Measurements from ENCODE around the gene RBM6. TPM values are rescaled to one million over a fixed set of nuclear protein-coding genes. Genes with fewer than 3 reads are reported as not detected.
A peak's percentile ranks its signal among the peaks of the same experiment; 100 is the strongest.

The RBM6 gene
- total and polyA plus RNA-seq, 4 donors: 47.0 to 271 (median 128) TPM

GRCh38 chr3:50125541-50126286 lies 185.8 kb downstream of the RBM6 start:
- ATAC-seq (ENCODE audit: low FRiP score) (no peak), DNase-seq (peak in 1 of 2 donors; percentile 60)
- Histone ChIP-seq H3K9me3 (ENCODE audit: control insufficient read depth, low read length) (no peaks in the 10 kb centered on the region), H3K27me3 (ENCODE audit: control insufficient read depth in 1 of 2, insufficient read depth in 2 of 2, low read length in 1 of 2) (no peaks in the 10 kb centered on the region), H3K36me3 (ENCODE audit: control insufficient read depth in 1 of 2, insufficient read depth in 2 of 2, low read length in 1 of 2) (no peaks in the 10 kb centered on the region), H3K4me3 (ENCODE audit: low read length in 2 of 2) (no peak overlapping the region), H3K27ac (ENCODE audit: low read depth in 1 of 2, low read length in 2 of 2) (no peak overlapping the region), H3K4me1 (ENCODE audit: control insufficient read depth in 1 of 2, insufficient read depth in 2 of 2, low read length in 2 of 2) (no peaks in the 10 kb centered on the region)
- WGBS, 2 donors: 60 to 61% methylated on average over 8 to 9 of the region's 9 CpGs
- intact Hi-C loops (cut with DNase I): loop anchor here in 1 of 2 donors (10.0 kb wide), 1 partner anchor 149 kb away; the partner anchor contains the start of gene LSMEM2

DNA sequence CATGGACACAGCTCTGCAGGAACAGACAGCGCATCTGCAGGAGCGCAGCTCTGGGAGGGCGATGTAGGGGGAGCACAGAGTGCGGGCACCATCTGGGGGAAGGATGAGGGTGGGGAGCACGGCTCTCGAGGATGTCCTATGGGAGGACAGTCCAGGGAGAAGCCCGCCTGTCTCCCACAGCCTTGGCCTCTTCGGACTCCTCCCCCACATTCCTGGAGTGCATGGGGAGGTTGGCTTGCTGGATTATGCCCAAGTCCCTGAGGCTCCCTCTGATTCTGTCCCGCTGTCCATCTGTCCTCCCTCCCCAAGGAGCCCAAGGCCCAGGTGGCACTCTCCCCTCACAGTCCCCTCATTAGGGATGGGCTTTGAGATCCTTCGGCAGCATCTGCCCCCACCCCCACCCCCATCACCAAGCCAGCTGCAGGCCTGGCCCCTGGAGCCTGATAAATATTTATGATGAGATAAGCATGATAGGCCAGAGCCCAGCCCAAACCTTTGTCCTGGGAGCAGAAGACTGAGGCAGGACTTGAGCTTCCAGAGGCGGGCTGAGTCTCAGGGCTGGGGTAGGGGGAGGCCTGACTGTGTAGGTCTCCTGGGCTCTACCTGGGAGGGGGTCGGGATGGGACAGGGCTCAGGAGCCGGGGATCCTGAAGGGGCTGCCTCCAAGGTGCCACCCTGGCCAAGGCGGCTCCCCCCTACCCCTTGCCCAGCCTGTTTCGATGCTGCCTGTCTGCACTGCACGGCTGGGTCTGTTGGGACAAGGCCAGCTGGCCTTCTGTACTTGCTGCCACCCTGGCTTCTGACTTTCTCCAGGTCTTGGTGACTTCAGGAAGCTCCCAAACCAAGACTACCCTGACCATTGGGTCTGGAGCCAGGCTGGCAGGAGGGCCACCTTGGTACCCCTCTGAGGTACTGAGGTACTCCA lies 186.6 kb downstream of the RBM6 start:
- no peaks in the 10 kb centered on the region for H3K9me3 ChIP-seq (ENCODE audit: control insufficient read depth, low read length)
- H3K36me3 ChIP-seq (ENCODE audit: control insufficient read depth in 1 of 2, insufficient read depth in 2 of 2, low read length in 1 of 2): no peaks in the 10 kb centered on the region
- ATAC-seq (ENCODE audit: low FRiP score) (no peak), DNase-seq (peak in 1 of 2 donors; percentile 71)
- WGBS, 2 donors: 40 to 46% methylated on average over 15 to 16 of the region's 16 CpGs
- no peak overlapping the region for H3K4me3 ChIP-seq (ENCODE audit: low read length in 2 of 2)
- intact Hi-C loops (cut with DNase I): loop anchor here in 1 of 2 donors (10.0 kb wide), 1 partner anchor 148 kb away; the partner anchor contains the start of gene LSMEM2
- no peaks in the 10 kb centered on the region for H3K27me3 ChIP-seq (ENCODE audit: control insufficient read depth in 1 of 2, insufficient read depth in 2 of 2, low read length in 1 of 2)
- H3K4me1 ChIP-seq (ENCODE audit: control insufficient read depth in 1 of 2, insufficient read depth in 2 of 2, low read length in 2 of 2): no peaks in the 10 kb centered on the region
- H3K27ac ChIP-seq (ENCODE audit: low read depth in 1 of 2, low read length in 2 of 2): no peak overlapping the region

Other genes starting within 250 kb of the RBM6 start
- gene AMIGO3, start 220.5 kb upstream of the RBM6 start, total RNA-seq: not detected
- 1 to 10 TPM in 1 of 2 donors, not detected in 1; 1.1 TPM for gene AMIGO3, start 220.5 kb upstream of the RBM6 start, polyA plus RNA-seq
- gene GMPPB, start 216.2 kb upstream of the RBM6 start, total RNA-seq: 10 to 100 TPM; 29.2 to 39.6 TPM
- 10 to 100 TPM; 13.4 to 24.6 TPM for gene GMPPB, start 216.2 kb upstream of the RBM6 start, polyA plus RNA-seq
- gene IP6K1, start 153.6 kb upstream of the RBM6 start, total RNA-seq: 10 to 100 TPM; 36.5 to 40.2 TPM
- gene IP6K1, start 153.6 kb upstream of the RBM6 start, polyA plus RNA-seq: 10 to 100 TPM in 1 of 2 donors, 1 to 10 TPM in 1; 9.4 to 19.5 TPM
- 1 to 10 TPM in 1 of 2 donors, under 1 TPM in 1; 0.26 to 1.1 TPM for gene CDHR4, start 140.3 kb upstream of the RBM6 start, total RNA-seq
- gene CDHR4, start 140.3 kb upstream of the RBM6 start, polyA plus RNA-seq: 1 to 10 TPM in 1 of 2 donors, not detected in 1; 5.0 TPM
- gene INKA1, start 136.9 kb upstream of the RBM6 start, total RNA-seq: 1 to 10 TPM; 5.5 to 8.8 TPM
- gene INKA1, start 136.9 kb upstream of the RBM6 start, polyA plus RNA-seq: 10 to 100 TPM; 12.1 to 12.2 TPM
- gene UBA7, start 126.2 kb upstream of the RBM6 start, total RNA-seq: 100 to 1,000 TPM in 1 of 2 donors, 10 to 100 TPM in 1; 45.2 to 102 TPM
- gene UBA7, start 126.2 kb upstream of the RBM6 start, polyA plus RNA-seq: 100 to 1,000 TPM in 1 of 2 donors, 10 to 100 TPM in 1; 34.7 to 199 TPM
- 1 to 10 TPM in 1 of 2 donors, under 1 TPM in 1; 0.94 to 2.6 TPM for gene TRAIP, start 83.6 kb upstream of the RBM6 start, total RNA-seq
- 1 to 10 TPM in 1 of 2 donors, under 1 TPM in 1; 0.63 to 3.1 TPM for gene TRAIP, start 83.6 kb upstream of the RBM6 start, polyA plus RNA-seq
- not detected for gene CAMKV, start 70.2 kb upstream of the RBM6 start, total RNA-seq
- gene CAMKV, start 70.2 kb upstream of the RBM6 start, polyA plus RNA-seq: not detected
- gene MST1R, start 36.3 kb upstream of the RBM6 start, total RNA-seq: 10 to 100 TPM in 1 of 2 donors, 1 to 10 TPM in 1; 2.7 to 13.1 TPM
- 1 to 10 TPM; 7.4 to 7.6 TPM for gene MST1R, start 36.3 kb upstream of the RBM6 start, polyA plus RNA-seq
- 1 to 10 TPM; 7.5 to 9.6 TPM for gene MON1A, start 10.3 kb upstream of the RBM6 start, total RNA-seq
- 10 to 100 TPM in 1 of 2 donors, 1 to 10 TPM in 1; 8.9 to 11.4 TPM for gene MON1A, start 10.3 kb upstream of the RBM6 start, polyA plus RNA-seq
- 100 to 1,000 TPM; 151 to 222 TPM for gene RBM5, start 148.8 kb downstream of the RBM6 start, total RNA-seq
- gene RBM5, start 148.8 kb downstream of the RBM6 start, polyA plus RNA-seq: 100 to 1,000 TPM in 1 of 2 donors, 10 to 100 TPM in 1; 21.0 to 164 TPM
- 10 to 100 TPM; 39.2 to 40.3 TPM for gene SEMA3F, start 215.2 kb downstream of the RBM6 start, total RNA-seq
- 10 to 100 TPM; 10.3 to 17.4 TPM for gene SEMA3F, start 215.2 kb downstream of the RBM6 start, polyA plus RNA-seq

Measured in aorta (tissue), 5 donors.